ENCODE results near the gene ARHGAP25.

Gene ARHGAP25

GRCh38 chr2:68743531-68743930, 8.9 kb downstream of the ARHGAP25 start:
- no peak for FAIRE-seq

- FAIRE-seq = no peak
Measured at GRCh38 chr2:68744366-68744912, 9.8 kb downstream of the ARHGAP25 start.

GRCh38 chr2:68745006-68745405, 10.4 kb downstream of the ARHGAP25 start:
- FAIRE-seq = no peak

DNA sequence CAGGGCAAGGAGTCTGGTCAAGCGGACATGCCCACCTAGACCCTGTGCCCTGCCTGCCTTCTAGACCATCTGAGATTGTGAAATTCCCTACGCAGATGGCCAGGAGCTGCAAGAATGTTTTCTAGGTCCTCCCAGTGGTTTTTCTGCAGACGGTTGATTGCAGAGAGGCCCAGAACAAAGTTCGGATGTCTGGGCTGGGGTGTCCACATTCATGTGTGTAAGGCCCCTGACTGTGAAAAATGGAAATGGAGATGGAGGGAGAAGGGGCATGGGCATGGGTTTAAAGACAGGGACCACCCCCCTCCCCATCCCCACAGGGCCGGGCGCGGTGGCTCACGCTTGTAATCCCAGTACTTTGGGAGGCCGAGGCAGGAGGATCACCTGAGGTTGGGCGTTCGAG, 11.8 kb downstream of the ARHGAP25 start:
- FAIRE-seq = no peak

DNA sequence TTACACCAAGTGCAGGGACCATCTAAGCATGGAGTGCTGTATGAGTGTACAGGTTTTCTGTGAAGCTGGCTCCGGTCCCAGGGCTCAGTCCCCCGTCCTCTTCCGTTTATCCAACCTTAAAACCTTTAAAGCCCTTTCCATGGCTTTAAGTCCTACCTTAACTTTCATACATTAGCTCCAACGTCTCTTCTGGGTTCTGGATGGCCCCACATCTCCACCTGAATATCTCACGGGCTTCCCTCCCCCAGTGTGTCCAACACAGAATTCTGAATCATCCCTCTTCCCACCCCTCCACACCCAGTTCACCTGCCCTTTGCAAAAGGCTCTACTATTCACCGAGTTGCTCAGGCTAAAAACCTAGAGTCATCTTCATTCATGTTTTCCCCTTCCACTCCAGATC, 12.8 kb downstream of the ARHGAP25 start:
- no peak for FAIRE-seq

- FAIRE-seq = no peak
Measured at GRCh38 chr2:68747900-68748299, 13.3 kb downstream of the ARHGAP25 start.

GRCh38 chr2:68748568-68748967, 14.0 kb downstream of the ARHGAP25 start:
- FAIRE-seq = no peak

- no peak for FAIRE-seq
Measured at GRCh38 chr2:68749345-68749744, 14.7 kb downstream of the ARHGAP25 start.

GRCh38 chr2:68750592-68751396, 16.2 kb downstream of the ARHGAP25 start:
- FAIRE-seq = no peak

GRCh38 chr2:68751397-68752339, 17.1 kb downstream of the ARHGAP25 start:
- FAIRE-seq = peak; percentile 83

DNA sequence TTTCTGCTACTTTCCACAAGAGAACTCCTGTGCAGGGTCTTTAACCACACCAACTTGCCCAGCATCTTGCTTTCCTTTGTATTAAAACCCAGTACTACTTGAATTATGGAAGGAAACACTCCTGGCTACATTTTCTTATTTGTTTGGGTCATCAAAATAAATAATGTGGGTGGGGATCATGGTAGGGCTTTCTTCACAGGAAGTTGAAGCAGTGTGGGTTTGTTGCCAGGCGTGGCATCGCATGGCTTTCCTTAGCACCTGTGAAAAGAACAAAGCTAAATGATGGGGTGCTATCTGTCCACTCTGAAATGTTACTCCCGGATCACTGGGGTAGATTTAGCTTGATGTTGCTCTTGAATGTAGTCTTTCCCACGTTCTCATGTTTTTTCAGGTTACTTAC, 18.7 kb downstream of the ARHGAP25 start:
- no peak for FAIRE-seq

GRCh38 chr2:68755071-68755470, 20.5 kb downstream of the ARHGAP25 start:
- peak; percentile 100 for FAIRE-seq

GRCh38 chr2:68756178-68756577, 21.6 kb downstream of the ARHGAP25 start:
- FAIRE-seq = no peak

DNA sequence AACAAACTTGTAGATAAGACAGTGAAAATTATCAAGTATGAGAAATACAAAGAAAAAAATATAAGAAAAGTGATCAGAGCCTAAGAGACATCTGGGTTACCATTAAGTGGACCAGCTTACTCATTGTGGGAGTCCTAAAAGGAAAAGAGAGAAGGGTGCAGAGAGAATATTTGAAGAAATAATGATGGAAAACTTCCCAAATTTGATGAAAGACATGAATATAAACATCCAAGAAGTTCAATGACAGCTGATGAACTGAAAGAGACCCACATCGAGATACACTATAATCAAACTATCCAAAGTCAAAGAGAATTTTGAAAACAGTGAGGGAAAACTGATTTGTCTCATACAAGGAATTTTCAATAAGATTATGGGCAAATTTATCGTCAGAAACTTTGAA, 22.5 kb downstream of the ARHGAP25 start:
- FAIRE-seq = no peak

- FAIRE-seq = no peak
Measured at GRCh38 chr2:68762100-68762499, 27.5 kb downstream of the ARHGAP25 start.

DNA sequence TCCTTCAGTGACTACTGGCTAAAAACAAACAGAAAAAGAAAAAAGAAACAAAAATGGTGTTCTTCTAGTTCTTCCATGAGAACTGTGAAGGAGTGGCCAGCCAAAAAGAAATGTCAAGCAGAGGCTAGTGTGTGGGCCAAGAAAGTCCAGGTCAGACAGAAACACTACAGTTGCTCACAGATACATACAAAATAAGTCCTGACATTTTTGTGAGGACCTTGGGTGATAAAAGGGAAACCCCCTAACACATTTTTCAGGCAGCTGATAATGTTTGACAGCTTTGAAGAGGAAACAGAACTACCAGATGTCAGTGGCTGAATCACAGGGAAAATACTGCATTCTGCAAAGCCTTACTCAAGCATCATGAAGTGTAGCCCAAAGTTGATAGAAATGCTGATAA, 28.1 kb downstream of the ARHGAP25 start:
- FAIRE-seq = peak; percentile 95

GRCh38 chr2:68764041-68764805, 29.6 kb downstream of the ARHGAP25 start:
- FAIRE-seq = no peak

DNA sequence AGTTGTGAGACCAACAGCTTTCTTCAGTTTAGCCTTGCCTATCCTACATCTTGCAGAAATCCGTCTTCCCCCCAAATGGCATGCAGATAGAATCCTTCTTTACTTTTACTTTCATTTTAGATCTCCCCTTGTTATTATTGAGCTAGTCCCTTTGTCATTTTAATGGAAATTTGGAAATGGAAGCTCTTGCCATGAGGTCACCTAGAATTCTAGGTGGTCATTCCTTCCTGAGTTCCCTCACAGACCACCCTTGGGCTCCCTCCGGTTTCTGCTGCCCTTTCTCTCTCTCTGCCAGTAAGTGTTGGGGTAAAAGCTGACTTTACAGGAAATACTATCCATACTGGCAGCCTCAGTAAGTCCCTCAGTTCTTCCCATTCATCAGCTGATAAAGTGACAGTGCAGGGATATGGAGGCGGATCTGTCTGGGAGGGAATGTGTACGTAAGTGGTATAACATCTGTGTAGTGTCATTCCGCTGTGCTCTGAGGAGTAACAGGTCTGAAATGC, 30.2 kb downstream of the ARHGAP25 start:
- no peak for FAIRE-seq

DNA sequence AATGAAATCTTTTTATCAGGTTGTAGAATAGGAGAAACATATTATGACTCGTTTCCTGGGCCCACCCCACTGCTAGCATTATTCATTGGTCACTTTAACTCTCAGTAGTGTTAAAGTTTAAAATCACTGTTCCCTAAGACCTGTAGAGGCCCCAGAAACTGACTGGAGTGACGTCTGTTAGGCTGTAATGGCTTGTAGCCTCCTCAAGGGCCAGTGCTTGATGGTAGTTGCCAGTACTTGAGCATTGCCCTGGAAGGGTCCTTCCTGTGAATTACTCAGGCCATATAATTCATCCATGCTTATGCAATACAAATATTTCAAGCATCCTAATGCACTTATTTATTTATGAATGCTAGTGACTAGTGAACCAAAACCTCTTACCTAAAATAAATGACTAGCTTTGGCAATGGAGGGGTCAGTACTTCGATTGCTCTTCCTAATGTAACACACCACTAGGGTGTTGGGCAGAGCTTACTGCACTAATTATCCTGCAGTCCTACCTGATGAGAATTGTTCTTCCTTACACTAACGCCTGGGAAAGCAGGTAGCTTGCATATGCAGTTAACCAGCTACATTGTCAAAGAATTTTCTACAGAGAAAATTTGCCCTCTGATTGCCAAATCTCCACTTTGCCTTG, 31.2 kb downstream of the ARHGAP25 start:
- FAIRE-seq = no peak

DNA sequence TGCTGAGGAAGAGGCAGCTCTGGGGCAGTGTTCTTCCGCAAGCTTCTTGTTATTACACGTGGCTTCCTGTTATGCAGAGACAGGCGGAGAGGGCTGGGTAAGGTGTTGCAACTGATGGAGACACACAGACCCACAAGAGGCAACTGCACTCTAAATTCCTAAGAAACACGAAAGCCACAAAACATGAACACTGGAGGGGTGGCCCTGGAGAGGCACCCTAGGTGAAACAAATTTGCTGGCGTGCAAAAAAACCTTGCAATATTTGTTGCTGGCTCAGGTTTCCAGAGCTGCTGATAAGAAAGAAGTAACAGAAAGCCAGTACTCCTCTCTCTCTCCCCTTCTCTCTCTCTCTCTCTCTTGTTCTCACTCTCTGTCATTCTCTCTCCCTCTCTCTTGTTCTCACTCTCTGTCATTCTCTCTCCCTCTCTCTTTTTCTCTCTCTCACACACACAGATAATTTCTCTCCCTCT, 31.8 kb downstream of the ARHGAP25 start:
- no peak for FAIRE-seq

DNA sequence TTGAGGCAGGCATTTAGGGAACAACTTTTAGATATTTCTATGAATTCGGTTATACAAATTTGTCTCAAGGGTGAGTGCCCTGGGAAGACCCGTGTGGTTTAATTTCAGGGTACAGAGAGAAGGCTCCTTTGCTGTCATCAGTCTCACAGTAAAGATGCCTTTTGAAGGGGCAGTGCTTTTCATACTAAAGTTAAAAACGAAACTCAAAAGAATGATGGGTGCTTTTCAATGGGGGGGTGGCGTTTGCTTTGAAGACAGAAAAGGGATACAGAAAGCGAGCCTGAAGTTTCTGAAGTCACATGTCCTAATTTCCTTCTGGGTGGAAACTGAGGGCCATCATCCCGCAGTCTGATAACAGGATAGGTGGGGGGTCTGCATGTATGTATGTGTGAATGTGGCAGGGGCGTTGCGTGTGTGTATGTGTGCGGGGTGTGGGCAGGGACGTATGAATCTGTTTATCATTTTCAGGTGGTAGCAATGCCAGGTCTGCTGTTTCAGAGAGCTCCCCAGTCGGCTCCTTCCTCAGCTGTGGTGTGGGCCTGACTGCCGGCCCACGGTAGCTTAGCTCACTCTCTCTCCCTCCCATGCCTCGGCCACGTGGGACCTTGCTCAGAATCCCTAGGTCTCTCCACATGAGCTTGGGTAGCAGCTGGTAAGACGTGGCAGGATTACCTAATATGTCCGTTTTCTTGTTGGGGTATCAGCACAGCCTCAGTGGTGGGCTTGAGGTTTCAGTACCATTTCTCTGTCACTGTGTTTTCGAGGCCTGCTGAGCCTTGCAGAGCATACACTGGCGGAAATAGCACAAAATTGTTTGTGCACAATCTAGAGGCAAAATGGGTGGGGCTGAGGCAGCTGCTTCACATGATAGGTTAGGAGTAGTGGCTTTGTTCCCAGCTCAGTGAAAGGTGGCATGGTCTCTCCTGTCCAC, 32.7 kb downstream of the ARHGAP25 start:
- FAIRE-seq = no peak

Measured in endometrium (tissue), 2 donors.